ENCODE data around the gene NUDT6. TPM values are rescaled to one million over a fixed set of nuclear protein-coding genes. Genes with fewer than 3 reads are reported as not detected.
A peak's percentile ranks its signal among the peaks of the same experiment; 100 is the strongest.
"Not testable (repeated sequence)": the region's sequence is repeated elsewhere in the genome, so short reads cannot be mapped to it uniquely, and the experiment has no call there.

Gene NUDT6
- total RNA-seq, 1 donor from 2014 or later: 3.9 TPM

DNA sequence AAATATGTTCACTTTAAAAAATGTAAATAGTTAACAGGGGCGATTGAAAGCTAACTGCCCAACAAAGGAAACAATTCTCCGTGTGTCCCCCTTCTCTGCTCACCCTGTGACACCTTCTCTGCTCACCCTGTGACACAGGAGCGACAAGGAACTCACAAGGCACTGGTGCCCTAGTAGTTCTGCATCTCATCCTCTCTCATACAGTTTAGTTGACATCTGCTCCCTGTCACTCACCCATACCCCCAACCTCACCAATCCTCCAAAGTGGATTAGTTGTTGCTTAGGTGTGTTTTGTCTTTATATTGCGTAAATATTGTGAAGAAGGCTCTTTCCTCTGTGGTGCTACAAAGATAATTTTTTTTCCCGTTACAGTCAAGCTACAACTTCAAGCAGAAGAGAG is 46.4 kb downstream of the NUDT6 start:
- Histone ChIP-seq H3K36me3 (ENCODE audit: control insufficient read depth, insufficient read depth, low read length) (no peaks in the 10 kb centered on the region), H3K4me3 (ENCODE audit: low read depth, low read length) (no peak overlapping the region), H3K27me3 (ENCODE audit: control insufficient read depth, insufficient read depth, low read length) (no peaks in the 10 kb centered on the region)
- DNase-seq (ENCODE audit: low read depth): no peak
- FAIRE-seq: no peak
- TF ChIP-seq, protein P1, sequence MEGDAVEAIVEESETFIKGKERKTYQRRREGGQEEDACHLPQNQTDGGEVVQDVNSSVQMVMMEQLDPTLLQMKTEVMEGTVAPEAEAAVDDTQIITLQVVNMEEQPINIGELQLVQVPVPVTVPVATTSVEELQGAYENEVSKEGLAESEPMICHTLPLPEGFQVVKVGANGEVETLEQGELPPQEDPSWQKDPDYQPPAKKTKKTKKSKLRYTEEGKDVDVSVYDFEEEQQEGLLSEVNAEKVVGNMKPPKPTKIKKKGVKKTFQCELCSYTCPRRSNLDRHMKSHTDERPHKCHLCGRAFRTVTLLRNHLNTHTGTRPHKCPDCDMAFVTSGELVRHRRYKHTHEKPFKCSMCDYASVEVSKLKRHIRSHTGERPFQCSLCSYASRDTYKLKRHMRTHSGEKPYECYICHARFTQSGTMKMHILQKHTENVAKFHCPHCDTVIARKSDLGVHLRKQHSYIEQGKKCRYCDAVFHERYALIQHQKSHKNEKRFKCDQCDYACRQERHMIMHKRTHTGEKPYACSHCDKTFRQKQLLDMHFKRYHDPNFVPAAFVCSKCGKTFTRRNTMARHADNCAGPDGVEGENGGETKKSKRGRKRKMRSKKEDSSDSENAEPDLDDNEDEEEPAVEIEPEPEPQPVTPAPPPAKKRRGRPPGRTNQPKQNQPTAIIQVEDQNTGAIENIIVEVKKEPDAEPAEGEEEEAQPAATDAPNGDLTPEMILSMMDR (IDR thresholded peaks at IDR 0.05; ENCODE audit: insufficient read depth, low read length, severe bottlenecking): no peak

DNA sequence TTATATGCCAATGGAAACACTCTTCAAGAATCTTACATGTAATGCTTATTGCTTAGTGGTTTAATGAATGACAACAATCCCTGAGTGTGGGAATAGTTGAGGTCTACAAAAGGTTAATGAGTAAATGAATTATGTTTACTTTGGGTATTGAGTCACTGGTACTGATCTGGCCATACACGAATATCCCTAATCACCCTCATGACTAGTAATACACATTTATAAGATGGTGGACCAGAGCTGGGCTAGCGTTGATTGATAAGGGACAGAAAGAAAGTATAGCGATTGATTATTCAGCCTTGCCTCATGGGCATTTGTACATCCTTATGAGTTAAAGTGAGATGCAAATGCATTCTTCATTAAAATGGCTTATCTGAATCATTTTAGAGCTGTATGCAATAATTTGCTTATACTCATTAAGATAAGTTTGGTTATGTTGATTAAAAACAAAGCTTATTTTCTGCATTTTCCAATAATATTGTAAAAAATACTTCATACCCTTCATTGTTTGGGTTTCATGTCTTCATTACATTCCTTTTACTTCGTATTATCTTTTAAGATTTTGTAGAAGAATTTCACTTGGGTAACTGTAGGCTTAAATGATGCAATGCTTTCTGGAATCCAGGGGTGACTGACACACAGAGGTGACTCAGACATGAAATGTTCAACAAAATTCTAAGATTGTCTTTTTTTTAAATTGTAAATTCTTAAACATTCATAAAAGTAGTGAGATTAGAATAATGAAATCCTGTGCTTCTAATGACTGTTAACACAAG is 48.4 kb downstream of the NUDT6 start:
- Histone ChIP-seq H3K4me3 (ENCODE audit: low read depth, low read length) (no peak overlapping the region), H3K36me3 (ENCODE audit: control insufficient read depth, insufficient read depth, low read length) (no peaks in the 10 kb centered on the region), H3K27me3 (ENCODE audit: control insufficient read depth, insufficient read depth, low read length) (no peaks in the 10 kb centered on the region)
- TF ChIP-seq, protein P1 (IDR thresholded peaks at IDR 0.05; ENCODE audit: insufficient read depth, low read length, severe bottlenecking): no peak
- FAIRE-seq: no peak
- DNase-seq (ENCODE audit: low read depth): peak; percentile 94

DNA sequence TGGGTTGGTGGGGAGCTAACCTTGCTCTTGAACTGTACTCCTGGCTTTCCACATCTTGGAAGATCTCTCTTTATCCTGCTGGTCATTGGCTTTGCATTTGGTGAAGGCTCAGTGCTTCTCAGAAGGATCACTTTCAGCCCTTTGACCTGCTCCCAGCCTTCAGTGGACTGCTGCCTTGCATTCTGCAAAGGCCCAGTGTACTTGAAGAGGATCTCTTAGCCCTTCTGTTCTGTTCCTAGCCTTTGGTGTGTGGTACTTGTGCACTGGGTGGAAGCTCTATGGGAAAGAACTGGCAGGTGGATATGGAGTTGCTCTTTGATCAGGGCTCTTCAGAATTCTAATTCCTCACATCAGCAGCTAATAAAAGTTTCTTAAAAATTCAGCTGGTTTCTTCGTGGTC is 49.3 kb downstream of the NUDT6 start:
- H3K36me3 ChIP-seq (ENCODE audit: control insufficient read depth, insufficient read depth, low read length): no peaks in the 10 kb centered on the region
- DNase-seq (ENCODE audit: low read depth) (no peak), FAIRE-seq (no peak)
- TF ChIP-seq, protein P1 (IDR thresholded peaks at IDR 0.05; ENCODE audit: insufficient read depth, low read length, severe bottlenecking): no peak
- H3K4me3 ChIP-seq (ENCODE audit: low read depth, low read length): no peak overlapping the region
- no peaks in the 10 kb centered on the region for H3K27me3 ChIP-seq (ENCODE audit: control insufficient read depth, insufficient read depth, low read length)

DNA sequence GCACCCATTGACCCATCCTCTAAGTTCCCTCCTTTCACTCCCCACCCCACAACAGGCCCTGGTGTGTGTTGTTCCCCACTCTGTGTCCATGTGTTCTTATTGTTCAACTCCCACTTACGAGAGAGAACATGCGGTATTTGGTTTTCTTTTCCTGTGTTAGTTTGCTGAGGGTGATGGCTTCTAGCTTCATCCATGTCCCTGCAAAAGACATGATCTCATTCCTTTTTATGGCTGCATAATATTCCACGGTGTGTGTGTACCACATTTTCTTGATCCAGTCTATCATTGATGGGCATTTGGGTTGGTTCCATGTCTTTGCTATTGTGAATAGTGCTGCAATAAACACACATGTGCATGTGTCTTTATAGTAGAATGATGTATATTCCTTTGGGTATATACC is 54.2 kb downstream of the NUDT6 start:
- not testable (repeated sequence) for DNase-seq (ENCODE audit: low read depth); H3K27me3 ChIP-seq (ENCODE audit: control insufficient read depth, insufficient read depth, low read length); H3K4me3 ChIP-seq (ENCODE audit: low read depth, low read length); FAIRE-seq; H3K36me3 ChIP-seq (ENCODE audit: control insufficient read depth, insufficient read depth, low read length)

DNA sequence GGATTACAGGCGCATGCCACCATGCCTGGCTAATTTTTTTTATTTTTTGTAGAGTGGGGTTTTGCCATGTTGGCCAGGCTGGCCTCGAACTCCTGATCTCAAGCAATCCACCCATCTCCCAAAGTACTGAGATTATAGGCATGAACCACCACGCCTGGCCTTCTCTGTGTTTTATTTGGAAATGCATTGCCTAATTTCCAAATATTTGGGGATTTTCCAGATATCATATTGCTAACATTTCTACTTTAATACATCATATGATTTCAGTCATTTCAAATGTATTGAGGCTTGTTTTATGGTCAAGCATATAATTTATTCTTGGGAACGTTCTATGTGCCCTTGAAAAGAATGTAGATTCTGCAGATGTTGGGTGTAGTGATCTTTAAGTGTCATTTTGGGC is 57.0 kb downstream of the NUDT6 start:
- TF ChIP-seq, protein P1 (IDR thresholded peaks at IDR 0.05; ENCODE audit: insufficient read depth, low read length, severe bottlenecking): no peak
- FAIRE-seq (no peak), DNase-seq (ENCODE audit: low read depth) (no peak)
- no peaks in the 10 kb centered on the region for H3K36me3 ChIP-seq (ENCODE audit: control insufficient read depth, insufficient read depth, low read length)
- no peak overlapping the region for H3K4me3 ChIP-seq (ENCODE audit: low read depth, low read length)
- no peaks in the 10 kb centered on the region for H3K27me3 ChIP-seq (ENCODE audit: control insufficient read depth, insufficient read depth, low read length)

DNA sequence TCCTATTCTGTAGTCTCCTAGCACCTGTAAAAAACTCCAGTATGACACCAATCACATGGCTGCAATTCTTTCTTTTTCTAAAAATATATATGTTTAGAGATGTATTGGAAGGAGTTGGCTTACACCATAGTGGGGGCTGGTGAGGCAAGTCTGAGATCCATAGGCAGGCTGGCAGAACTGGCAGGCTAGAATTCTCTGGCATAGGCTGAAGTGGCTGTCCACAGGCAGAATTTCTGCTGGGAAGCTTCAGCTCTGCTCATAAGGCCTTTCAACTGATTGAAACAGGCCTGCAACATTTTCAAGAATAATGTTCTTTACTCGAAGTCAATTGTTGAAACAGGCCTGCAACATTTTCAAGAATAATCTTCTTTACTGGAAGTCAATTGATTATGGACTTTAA is 58.8 kb downstream of the NUDT6 start:
- FAIRE-seq (no peak), DNase-seq (ENCODE audit: low read depth) (no peak)
- H3K36me3 ChIP-seq (ENCODE audit: control insufficient read depth, insufficient read depth, low read length): no peaks in the 10 kb centered on the region
- H3K27me3 ChIP-seq (ENCODE audit: control insufficient read depth, insufficient read depth, low read length): no peaks in the 10 kb centered on the region
- TF ChIP-seq, protein P1 (IDR thresholded peaks at IDR 0.05; ENCODE audit: insufficient read depth, low read length, severe bottlenecking): no peak
- H3K4me3 ChIP-seq (ENCODE audit: low read depth, low read length): no peak overlapping the region

All from bronchial epithelial cell (primary cell).